ELR (cell line): Measurements from ENCODE around the gene SKIC2.
"Not testable (repeated sequence)": the region's sequence is repeated elsewhere in the genome, so short reads cannot be mapped to it uniquely, and the experiment has no call there.

ENCODE experiments used
- DNase-seq: peaks from one replicate; pipeline ENCODE4 v3.0.0-alpha.2; 2015; ENCODE audit warnings: low read depth

The SKIC2 gene

DNA sequence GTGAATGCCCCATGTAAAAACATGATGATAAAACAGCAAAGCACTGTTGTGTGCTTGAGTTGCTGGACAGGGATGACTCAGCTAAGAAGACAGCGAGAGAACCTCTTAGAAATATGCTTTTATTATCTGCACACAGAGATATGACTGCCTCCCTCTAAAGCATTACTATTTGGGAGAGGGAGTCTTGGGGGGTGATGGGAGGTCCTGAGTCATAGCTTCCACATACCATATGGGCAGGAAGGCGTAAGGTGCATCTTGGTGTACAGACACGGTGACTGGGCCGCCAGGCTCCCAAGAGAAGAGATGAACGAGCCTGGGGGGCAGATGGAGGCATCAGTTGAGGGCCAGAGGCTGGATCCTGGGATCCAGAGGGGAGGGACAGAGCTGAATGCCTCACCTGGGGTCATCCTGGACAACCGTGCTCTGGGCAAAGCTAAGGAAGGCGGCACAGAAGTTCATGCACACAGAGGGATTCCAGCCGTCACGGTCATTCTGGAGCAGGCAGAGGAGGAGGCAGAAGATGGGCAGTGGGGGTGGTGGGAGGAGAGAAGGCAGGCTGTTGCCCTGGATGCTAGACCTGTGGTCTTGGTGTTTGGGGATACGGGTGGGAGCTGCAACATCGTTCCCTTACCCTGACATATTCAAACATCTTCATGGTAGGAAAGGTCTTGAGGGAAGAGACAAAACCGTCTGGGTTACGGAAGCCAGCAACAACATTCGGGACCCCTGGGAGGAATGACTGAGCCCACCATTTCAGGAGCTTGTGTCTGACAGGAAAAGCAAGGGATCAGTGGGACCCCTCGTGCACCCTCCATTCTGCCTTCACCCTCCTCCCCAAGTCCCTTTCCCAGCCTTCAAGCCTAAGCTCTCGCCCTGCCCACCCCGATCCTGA is 11.0 kb downstream of the SKIC2 start:
- DNase-seq, result peak; percentile 47

DNA sequence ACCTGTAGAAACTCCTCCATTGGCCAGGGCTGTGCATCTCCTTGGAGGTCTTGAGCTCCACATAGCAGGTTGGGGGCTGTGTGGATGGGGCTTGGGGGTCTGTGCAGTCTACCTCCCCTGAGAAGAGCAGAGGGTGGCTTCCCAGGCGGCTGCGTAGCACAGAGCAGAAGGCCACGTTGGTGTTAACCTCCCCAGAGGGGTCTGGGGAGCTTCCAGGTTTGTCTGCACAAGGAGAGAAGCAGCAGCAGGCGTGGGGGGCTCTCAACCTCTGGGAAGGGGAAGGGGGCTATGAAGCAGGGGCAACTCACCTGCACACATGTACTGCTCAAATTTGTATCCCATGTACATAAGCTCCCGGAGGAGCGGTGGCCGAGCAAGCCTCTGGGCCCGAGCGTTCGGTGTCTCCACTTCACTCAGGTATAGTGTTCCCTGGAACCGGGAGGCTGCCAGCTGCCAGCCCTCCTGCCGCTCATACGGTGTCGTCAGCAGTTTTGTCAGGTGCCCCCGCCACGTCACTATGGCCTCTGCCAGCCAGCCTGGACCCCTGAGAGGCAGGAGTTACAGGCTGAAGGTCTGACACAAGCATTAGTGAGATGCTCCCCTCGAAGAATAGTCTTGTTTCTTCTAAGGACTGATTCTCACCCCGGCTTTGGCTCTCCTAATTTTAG is 11.8 kb downstream of the SKIC2 start:
- DNase-seq, result no peak

DNA sequence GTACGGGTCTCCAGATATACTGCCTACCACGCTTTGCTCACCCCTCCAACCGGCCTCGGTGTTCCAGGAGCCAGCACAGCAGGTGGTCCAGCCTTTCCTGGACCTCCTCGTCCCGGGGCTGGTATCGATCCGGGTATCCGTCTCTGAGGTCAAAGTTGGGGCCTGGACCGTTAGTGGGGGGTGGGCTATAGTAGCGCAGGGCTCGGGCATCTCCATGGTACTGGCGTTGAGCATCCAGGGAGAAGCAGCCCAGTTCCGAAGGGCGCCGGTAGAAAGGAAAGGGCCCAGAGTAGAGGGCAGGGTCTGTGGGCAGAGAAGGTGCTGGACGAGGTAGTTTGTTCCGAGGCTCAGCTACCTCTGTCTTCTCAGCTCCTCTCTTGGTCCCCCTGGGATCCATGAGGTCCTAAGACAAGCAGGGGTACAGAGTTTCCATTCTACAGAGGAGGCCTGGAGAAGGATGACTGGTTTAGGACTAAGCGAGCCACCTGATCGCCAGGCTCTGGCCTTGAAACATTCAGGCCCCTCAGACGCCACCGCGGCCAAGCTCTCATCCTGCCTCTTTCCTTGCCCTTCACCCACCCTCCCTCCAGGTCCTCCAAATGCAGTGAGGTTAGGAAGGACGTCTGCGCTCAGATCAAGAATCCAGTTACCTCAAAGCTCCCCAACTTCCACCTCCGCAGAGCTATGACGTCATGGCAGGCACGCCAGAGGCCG is 12.5 kb downstream of the SKIC2 start:
- no peak for DNase-seq

DNA sequence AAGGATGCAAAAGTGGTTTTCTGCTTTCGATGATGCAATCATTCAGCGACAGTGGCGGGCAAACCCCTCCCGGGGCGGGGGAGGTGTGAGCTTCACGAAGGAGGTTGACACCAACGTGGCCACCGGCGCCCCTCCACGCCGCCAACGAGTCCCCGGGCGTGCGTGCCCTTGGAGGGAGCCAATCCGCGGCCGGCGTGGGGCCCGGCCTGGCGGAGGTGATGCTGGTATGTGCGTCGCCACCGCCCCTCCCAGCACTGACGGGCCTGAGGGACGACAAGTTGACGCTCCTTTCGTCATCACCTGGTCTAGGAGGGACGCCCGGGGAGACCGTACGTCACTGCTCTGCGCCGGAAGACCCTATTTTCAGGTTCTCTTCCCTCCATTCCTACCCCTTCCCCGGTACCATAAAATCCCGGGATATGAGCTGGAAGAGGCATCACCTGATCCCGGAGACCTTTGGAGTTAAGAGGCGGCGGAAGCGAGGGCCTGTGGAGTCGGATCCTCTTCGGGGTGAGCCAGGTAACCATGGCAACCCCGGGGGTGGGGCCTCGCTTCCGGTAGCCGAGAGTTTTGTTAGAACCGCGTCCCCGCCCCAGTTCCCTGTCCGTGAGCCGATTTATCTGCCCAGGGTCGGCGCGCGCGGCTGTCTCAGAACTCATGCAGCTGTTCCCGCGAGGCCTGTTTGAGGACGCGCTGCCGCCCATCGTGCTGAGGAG is 13.2 kb downstream of the SKIC2 start, which contains the start of gene DXO:
DXO (minus strand) TSS at position 146 of the 716 bp plus-strand sequence. CDS start 463 bp downstream, outside the sequence.
- peak; percentile 99 for DNase-seq

DNA sequence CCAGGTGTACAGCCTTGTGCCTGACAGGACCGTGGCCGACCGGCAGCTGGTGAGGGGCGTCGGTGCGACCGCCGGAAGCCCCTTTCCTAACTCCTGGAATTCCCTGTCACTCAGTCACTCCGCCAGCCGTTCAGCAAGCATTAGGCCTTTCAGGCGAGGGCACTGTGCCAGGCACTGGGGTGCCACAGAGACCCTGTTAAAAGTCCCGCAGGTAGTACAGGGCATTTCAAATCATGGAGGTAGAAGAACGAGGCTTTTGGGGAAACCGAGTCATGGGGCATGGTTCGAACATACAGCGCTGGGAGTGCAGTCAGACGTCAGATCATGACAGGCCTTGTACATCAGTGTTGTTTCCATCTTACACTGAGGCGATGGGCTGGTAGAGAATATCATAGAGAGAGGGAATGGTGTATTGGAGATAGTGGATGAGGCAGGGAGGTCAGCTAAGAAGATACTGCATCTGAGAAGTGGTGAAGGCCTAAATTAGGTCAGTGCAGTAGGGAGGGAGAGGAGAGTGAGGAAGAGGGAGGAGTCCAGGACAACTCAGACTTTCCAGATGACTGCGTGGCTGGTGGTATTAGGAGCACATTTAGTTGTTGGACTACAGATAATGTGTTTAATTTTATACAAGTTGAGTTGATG is 13.9 kb downstream of the SKIC2 start:
- peak; percentile 52 for DNase-seq

DNA sequence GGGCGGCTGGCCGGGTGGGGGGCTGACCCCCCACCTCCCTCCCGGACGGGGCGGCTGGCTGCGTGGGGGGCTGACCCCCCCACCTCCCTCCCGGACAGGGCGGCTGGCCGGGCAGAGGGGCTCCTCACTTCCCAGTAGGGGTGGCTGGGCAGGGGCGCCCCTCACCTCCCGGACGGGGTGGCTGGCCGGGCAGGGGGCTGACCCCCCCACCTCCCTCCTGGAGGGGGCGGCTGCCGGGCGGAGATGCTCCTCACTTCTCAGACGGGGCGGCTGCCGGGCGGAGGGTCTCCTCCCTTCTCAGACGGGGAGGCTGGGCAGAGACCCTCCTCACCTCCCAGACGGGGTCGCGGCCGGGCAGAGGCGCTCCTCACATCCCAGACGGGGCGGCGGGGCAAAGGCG is 17.1 kb downstream of the SKIC2 start:
- not testable (repeated sequence) for DNase-seq

DNA sequence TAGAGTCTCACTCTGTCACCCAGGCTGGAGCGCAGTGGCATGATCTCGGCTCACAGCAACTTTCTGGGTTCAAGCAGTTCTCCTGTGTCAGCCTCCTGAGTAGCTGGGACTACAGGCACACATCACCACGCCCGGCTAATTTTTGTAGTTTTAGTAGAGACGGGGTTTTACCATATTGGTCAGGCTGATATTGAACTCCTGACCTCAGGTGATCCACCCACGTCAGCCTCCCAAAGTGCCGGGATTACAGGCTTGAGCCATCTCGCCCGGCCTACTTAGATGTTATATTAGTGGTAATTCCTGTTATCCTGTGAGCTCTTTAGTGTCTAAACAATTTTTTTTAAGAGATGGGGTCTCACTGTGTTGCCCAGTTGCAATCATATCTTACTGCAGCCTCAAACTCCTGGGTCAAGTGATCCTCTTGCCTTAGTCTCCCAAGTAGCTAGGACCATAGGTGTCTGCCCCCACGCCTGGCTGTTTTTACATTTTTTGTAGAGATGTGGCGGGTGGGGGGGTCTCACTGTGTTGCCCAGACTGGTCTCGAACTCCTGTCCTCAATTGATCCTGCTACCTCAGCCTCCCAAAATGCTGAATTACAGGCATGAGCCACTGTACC is 18.9 kb downstream of the SKIC2 start:
- DNase-seq, result no peak

DNA sequence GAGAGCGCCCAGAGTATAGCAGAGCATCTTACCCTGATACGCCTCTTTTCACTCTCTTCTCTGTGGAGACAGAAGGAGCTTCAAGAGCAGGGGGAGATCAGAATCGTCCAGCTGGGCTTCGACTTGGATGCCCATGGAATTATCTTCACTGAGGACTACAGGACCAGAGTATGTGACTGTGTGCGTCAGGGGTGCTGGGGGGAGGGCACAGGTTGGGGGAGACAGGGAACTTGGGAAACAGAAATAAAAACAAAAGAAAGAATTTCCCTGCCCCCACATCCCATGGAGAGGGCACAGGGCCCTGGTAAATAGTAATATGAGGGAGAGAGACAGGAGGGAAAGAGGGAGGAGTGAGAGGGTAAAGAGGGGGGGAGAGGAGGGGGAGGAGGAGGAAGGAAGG is 19.9 kb downstream of the SKIC2 start:
- no peak for DNase-seq

DNA sequence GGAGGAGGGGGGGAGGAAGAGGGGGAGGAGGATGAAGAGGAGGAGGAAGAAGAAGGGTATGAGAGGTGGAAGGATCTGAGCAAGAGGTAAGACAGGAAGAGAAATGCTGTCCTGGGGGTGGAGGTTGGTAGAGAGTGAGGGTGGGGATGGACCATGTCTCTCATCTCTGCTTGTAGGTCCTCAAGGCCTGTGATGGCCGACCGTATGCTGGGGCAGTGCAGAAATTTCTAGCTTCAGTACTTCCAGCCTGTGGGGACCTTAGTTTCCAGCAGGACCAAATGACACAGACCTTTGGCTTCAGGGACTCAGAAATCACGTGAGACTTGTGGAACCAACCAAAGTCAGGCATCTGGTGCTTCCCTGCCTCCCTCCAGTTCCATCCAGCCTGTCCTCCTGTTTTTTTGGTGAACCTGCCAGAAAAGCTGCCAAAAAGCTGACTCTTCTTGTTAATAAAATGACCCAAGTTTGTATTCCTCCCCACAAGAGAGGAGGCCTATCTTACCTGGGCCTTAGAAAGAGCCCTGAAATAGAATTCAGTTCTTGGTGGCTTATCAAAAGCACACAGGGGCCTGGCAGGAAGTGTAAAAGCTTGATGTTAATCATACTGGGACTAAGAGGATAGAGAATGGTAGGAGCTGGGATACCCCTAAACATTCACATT is 20.4 kb downstream of the SKIC2 start:
- no peak for DNase-seq

DNA sequence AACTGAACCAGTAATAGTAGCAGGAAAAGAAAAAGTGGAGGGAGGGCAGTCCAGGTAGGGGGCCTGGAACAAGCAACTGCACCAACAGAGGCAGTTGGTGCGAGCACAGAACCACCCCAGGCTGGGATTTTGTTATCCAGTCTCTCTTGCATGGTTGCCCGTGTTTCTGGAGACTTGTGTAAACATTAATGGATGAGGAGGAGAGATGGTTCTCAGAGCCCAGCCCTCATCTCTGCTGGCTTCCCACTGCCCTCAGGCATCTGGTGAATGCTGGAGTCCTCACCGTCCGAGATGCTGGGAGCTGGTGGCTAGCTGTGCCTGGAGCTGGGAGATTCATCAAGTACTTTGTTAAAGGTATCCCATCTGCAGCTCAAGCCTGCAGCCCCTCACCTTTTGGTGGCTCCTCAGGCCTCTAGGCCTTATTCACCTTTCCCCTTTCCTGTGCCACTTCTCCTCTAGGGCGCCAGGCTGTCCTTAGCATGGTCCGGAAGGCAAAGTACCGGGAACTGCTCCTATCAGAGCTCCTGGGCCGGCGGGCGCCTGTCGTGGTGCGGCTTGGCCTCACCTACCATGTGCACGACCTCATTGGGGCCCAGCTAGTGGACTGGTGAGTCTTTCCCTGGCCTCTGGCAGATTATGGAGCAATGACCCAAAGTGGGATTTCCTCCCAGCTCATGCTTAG is 21.4 kb downstream of the SKIC2 start:
- DNase-seq, result not testable (repeated sequence)

DNA sequence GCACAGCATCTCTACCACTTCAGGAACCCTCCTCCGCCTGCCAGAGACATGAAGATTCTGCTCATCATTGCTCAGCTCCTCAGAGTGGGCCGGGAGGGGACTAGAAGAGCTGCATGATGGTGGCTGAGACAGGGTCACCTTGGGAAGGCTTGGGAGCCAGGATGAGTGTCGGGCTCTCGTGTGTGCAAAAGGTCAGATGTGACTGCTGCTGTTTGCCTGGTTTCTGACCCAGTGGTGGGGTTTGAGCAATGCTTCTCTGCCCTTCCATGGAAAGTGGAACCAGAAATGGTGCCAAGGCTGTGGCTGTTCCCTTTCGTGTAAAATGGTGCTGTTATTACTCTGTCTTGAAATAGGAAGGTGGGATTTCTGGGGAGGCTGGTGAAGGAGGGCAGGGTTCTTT is 22.0 kb downstream of the SKIC2 start:
- not testable (repeated sequence) for DNase-seq

DNA sequence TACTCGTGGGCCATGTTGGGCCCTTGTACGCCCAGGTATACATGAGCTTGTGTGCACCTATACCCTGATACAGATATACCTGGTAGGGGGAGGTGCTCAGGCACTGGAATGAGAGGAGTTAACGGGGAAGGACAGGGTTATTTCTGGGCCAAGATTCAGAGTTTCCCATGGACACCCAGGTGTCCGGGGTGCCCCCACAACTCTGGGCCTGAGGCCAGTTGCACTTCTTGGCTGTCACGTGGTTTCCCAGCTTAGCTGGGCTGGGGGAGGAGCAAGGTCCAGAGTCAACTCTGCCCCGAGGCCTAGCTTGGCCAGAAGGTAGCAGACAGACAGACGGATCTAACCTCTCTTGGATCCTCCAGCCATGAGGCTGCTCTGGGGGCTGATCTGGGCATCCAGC is 22.8 kb downstream of the SKIC2 start, which contains the start of gene C4A:
C4A (plus strand) TSS at position 314 of the 400 bp plus-strand sequence; CDS start at position 365, 51 bp downstream.
- DNase-seq, result not testable (repeated sequence)

DNA sequence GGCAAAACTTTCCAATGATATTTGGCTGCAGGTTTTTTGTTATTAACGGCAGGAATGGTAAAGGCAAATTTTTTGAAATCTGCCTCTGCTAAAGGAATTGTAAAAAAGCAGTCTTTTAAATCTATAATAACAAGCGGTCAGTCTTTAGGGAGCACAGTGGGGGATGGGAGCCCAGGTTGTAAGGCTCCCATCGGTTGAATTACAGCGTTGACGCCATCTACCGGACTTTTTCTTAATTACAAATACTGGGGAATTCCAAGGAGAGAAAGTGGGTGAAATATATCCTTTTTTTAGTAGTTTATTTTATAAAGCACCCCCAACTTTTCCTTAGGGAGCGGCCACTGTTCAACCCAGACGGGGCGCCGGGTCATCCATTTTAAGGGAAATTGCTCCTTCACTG is 30.4 kb downstream of the SKIC2 start:
- not testable (repeated sequence) for DNase-seq

DNA sequence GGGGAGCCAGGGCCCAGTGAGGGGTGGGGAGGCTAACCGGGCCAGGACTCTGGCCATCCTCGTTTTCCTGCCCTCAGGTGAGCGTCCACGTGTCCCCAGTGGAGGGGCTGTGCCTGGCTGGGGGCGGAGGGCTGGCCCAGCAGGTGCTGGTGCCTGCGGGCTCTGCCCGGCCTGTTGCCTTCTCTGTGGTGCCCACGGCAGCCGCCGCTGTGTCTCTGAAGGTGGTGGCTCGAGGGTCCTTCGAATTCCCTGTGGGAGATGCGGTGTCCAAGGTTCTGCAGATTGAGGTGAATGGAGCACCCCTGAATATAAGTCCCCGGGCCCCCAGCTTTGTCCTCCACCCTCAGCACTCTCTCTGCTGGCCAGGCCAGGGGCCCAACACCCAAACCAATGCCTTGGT is 35.4 kb downstream of the SKIC2 start:
- not testable (repeated sequence) for DNase-seq

DNA sequence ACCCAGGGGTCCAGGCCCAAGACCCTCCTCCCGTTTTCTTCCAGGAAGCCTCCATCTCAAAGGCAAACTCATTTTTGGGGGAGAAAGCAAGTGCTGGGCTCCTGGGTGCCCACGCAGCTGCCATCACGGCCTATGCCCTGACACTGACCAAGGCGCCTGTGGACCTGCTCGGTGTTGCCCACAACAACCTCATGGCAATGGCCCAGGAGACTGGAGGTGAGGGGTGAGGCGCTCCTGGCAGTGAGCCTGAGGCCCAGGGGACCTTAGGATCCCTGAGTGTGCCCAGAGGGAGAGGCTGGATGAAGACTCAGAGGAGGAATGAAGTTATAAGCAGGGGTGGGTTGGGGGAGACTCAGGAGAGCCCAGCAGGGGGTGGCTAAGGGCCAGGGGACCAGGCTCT is 37.4 kb downstream of the SKIC2 start:
- not testable (repeated sequence) for DNase-seq

DNA sequence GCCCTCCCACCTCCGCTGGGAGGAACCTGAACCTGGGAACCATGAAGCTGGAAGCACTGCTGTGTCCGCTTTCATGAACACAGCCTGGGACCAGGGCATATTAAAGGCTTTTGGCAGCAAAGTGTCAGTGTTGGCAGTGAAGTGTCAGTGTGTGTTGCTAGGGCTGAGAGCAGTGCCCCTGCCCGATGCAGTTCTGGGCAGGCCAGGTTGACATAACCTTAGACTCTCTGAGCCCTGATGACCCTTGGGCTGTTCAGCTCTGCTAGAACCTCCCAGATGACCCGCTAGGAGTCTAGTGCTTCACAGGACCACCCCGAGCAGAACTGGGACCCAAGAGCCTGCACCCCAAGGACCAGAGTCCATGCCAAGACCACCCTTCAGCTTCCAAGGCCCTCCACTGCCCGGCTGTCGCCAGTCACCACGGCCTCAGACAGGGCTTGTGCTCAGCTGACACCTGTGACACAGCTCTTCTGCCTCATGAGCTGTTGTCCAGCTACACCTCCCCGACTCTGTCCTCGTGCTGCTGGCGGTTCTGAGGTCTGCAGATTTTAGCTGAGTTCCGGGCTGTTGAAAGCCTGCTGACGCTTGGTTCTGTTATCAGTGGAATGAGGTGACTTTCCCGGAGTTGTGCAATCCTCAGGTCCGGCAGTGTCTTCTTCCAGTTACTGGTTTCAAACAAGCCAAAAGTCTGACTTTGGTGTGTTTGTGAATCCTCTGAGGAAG is 43.7 kb downstream of the SKIC2 start:
- not testable (repeated sequence) for DNase-seq

DNA sequence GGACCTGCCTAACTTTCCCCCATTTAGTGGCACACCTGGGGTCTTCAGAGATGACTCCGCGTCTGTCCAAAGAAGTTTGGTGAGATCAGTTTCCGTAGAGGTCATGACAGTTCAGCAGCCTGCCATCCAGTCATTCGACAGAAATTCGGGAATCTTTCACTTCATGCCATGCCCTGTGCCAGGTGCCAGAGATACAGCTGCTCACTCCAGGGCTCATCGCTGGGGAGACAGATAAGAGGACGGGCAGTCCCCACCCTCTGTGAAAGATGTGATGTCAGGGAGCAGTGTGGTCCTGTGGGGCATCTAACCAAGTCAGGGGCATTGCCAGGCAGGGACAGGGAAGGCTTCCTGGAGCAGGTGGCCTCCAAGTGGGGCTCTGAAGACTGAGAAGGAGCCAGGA is 44.3 kb downstream of the SKIC2 start:
- DNase-seq, result not testable (repeated sequence)

DNA sequence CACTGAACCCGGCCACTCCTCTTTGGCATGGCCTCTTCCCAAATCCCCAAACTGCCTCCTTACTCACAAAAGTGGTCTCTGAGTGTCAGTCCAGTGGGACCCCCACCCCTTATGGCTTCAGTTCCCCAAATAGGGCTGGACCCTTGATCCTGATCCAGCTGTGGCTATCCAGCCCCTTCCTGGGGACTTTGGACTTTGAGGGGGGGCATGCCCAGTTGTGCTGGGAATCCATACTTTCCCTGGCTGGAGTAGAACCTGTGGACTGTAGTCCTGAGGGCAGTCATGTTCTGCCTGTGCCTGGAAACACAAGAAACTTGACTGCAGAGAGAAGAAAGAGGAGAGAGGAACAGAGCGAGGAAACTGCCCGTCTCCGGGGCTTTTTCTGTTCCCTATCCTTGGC is 45.4 kb downstream of the SKIC2 start:
- not testable (repeated sequence) for DNase-seq
